ENCODE measurements around the gene PRR33.

PRR33 gene

GRCh38 chr11:1916132-1916985 is 24.7 kb upstream of the PRR33 start:
- DNase-seq, result no peak

- DNase-seq, result no peak
Measured at GRCh38 chr11:1915795-1916131, 24.1 kb upstream of the PRR33 start.

- no peak for DNase-seq
Measured at GRCh38 chr11:1913271-1914060, 21.8 kb upstream of the PRR33 start.

- no peak for DNase-seq
Measured at GRCh38 chr11:1912289-1912878, 20.7 kb upstream of the PRR33 start.

- no peak for DNase-seq
Measured at GRCh38 chr11:1909524-1909923, 17.8 kb upstream of the PRR33 start.

GRCh38 chr11:1908618-1909017 is 16.9 kb upstream of the PRR33 start:
- DNase-seq, result no peak

GRCh38 chr11:1906611-1907423 is 15.1 kb upstream of the PRR33 start:
- DNase-seq, result no peak

- no peak for DNase-seq
Measured at GRCh38 chr11:1906181-1906580, 14.5 kb upstream of the PRR33 start.

GRCh38 chr11:1899686-1900085 is 8.0 kb upstream of the PRR33 start:
- no peak for DNase-seq

- no peak for DNase-seq
Measured at GRCh38 chr11:1899090-1899489, 7.4 kb upstream of the PRR33 start.

GRCh38 chr11:1896923-1897322 is 5.2 kb upstream of the PRR33 start:
- DNase-seq, result no peak

- DNase-seq, result no peak
Measured at GRCh38 chr11:1896468-1896867, 4.8 kb upstream of the PRR33 start.

- DNase-seq, result no peak
Measured at GRCh38 chr11:1894759-1895158, 3.1 kb upstream of the PRR33 start.

GRCh38 chr11:1893581-1894359 is 2.1 kb upstream of the PRR33 start:
- no peak for DNase-seq

- no peak for DNase-seq
Measured at GRCh38 chr11:1892558-1892957, 863 bp upstream of the PRR33 start.

GRCh38 chr11:1892116-1892515 is 421 bp upstream of the PRR33 start:
- no peak for DNase-seq

- DNase-seq, result no peak
Measured at GRCh38 chr11:1890856-1891830, 552 bp downstream of the PRR33 start.

- DNase-seq, result no peak
Measured at GRCh38 chr11:1889941-1890855, 1.5 kb downstream of the PRR33 start.

GRCh38 chr11:1889224-1889930 is 2.3 kb downstream of the PRR33 start:
- DNase-seq, result no peak

All from NCI-H69 (cell line).